ENCODE results near the gene HLA-DQB2. TPM values are rescaled to one million over a fixed set of nuclear protein-coding genes. Genes with fewer than 3 reads are reported as not detected.
A peak's percentile ranks its signal among the peaks of the same experiment; 100 is the strongest.

The HLA-DQB2 gene
- total RNA-seq, 2 experiments from 2014 or later = 5.1 TPM; not detected in 1

- POLR2A ChIA-PET = interaction anchor here (0.6 kb wide), 1 partner anchor 20 kb away, joined by 5 read pairs; no protein-coding TSS in a partner anchor
- no TSS peak for BruUV-seq (replicated peaks)
Measured at GRCh38 chr6:32803416-32803815, 40.1 kb upstream of the HLA-DQB2 start.

GRCh38 chr6:32799740-32800139 is 36.4 kb upstream of the HLA-DQB2 start:
- intact Hi-C loops (cut with micrococcal nuclease; ENCODE audit: unreplicated experiment) = loop anchor here (5.0 kb wide), 1 partner anchor 552 kb away; no protein-coding TSS in a partner anchor
- Histone ChIP-seq H3K4me1 (ENCODE audit: insufficient read depth, low read length, poor library complexity, severe bottlenecking) (peaks cover 24% of the 10 kb centered on the region), H3K9me2 (ENCODE audit: insufficient read depth, low read length) (no peaks in the 10 kb centered on the region), H2AFZ (ENCODE audit: low read length) (no peak overlapping the region), H4K20me1 (ENCODE audit: insufficient read depth, low read length) (no peaks in the 10 kb centered on the region), H3K79me2 (ENCODE audit: insufficient read depth, low read depth, low read length) (no peaks in the 10 kb centered on the region), H3K9me3 (ENCODE audit: low read length) (peaks cover 23% of the 10 kb centered on the region; the same call in 1 of the 2 replicates), H3K4me2 (ENCODE audit: low read length) (no peak overlapping the region), H3K27ac (ENCODE audit: low read depth, low read length, poor library complexity, severe bottlenecking) (no peak overlapping the region), H3K36me3 (ENCODE audit: insufficient read depth, low read length) (peaks cover 12% of the 10 kb centered on the region; the same call in 1 of the 2 replicates), H3K4me3 (ENCODE audit: low read depth, low read length, poor library complexity, severe bottlenecking) (no peak overlapping the region)
- ChIA-PET POLR2A (interaction anchor here (0.6 to 1.4 kb wide), 7 partner anchors 11 to 531 kb away, joined by 3 to 8 read pairs (median 3); partner anchors contain the start of gene TAP2), CTCF (ENCODE audit: unreplicated experiment) (interaction anchor here (0.5 kb wide), 1 partner anchor 21 kb away, joined by 3 read pairs; no protein-coding TSS in a partner anchor)
- TF ChIP-seq CTCF (conservative IDR thresholded peaks at IDR 0.05; ENCODE audit: low read length) = no peak
- TF ChIP-seq EZH2phosphoT487 (IDR thresholded peaks at IDR 0.05; ENCODE audit: borderline replicate concordance, low read depth, low read length) = no peak
- BruUV-seq (replicated peaks) = no TSS peak
- DNase-seq (ENCODE audit: low spot score) = no peak

More at GRCh38 chr6:32803416-32803815, 40.1 kb upstream of the HLA-DQB2 start:
- no peaks in the 10 kb centered on the region for H3K9me2 ChIP-seq (ENCODE audit: insufficient read depth, low read length)
- peaks cover 21% of the 10 kb centered on the region for H3K36me3 ChIP-seq (ENCODE audit: insufficient read depth, low read length)
- TF ChIP-seq EZH2phosphoT487 (IDR thresholded peaks at IDR 0.05; ENCODE audit: borderline replicate concordance, low read depth, low read length) = no peak
- TF ChIP-seq CTCF (conservative IDR thresholded peaks at IDR 0.05; ENCODE audit: low read length) = no peak
- no peak overlapping the region for H3K4me2 ChIP-seq (ENCODE audit: low read length)
- H4K20me1 ChIP-seq (ENCODE audit: insufficient read depth, low read length) = no peaks in the 10 kb centered on the region
- intact Hi-C loops (cut with micrococcal nuclease; ENCODE audit: unreplicated experiment) = no loop called here
- no peak overlapping the region for H3K27ac ChIP-seq (ENCODE audit: low read depth, low read length, poor library complexity, severe bottlenecking)
- H3K4me1 ChIP-seq (ENCODE audit: insufficient read depth, low read length, poor library complexity, severe bottlenecking) = peaks cover 13% of the 10 kb centered on the region
- H3K4me3 ChIP-seq (ENCODE audit: low read depth, low read length, poor library complexity, severe bottlenecking) = no peak overlapping the region
- H3K79me2 ChIP-seq (ENCODE audit: insufficient read depth, low read depth, low read length) = no peaks in the 10 kb centered on the region
- DNase-seq (ENCODE audit: low spot score) = no peak
- no peak overlapping the region for H2AFZ ChIP-seq (ENCODE audit: low read length)
- CTCF ChIA-PET (ENCODE audit: unreplicated experiment) = no interaction called here
- H3K9me3 ChIP-seq (ENCODE audit: low read length) = peaks cover 17% of the 10 kb centered on the region; the same call in 1 of the 2 replicates

GRCh38 chr6:32799168-32799567 is 35.8 kb upstream of the HLA-DQB2 start:
- Histone ChIP-seq H3K4me2 (ENCODE audit: low read length) (no peak overlapping the region), H3K79me2 (ENCODE audit: insufficient read depth, low read depth, low read length) (no peaks in the 10 kb centered on the region), H4K20me1 (ENCODE audit: insufficient read depth, low read length) (no peaks in the 10 kb centered on the region), H3K4me1 (ENCODE audit: insufficient read depth, low read length, poor library complexity, severe bottlenecking) (peaks cover 30% of the 10 kb centered on the region), H3K27ac (ENCODE audit: low read depth, low read length, poor library complexity, severe bottlenecking) (no peak overlapping the region), H2AFZ (ENCODE audit: low read length) (no peak overlapping the region), H3K4me3 (ENCODE audit: low read depth, low read length, poor library complexity, severe bottlenecking) (no peak overlapping the region), H3K36me3 (ENCODE audit: insufficient read depth, low read length) (peaks cover 12% of the 10 kb centered on the region; the same call in 1 of the 2 replicates), H3K9me2 (ENCODE audit: insufficient read depth, low read length) (no peaks in the 10 kb centered on the region), H3K9me3 (ENCODE audit: low read length) (peaks cover 23% of the 10 kb centered on the region; the same call in 1 of the 2 replicates)
- intact Hi-C loops (cut with micrococcal nuclease; ENCODE audit: unreplicated experiment) = loop anchor here (5.0 kb wide), 1 partner anchor 552 kb away; no protein-coding TSS in a partner anchor
- POLR2A ChIA-PET = interaction anchor here (0.6 to 1.4 kb wide), 6 partner anchors 10 to 531 kb away, joined by 3 to 8 read pairs (median 3); partner anchors contain the start of gene TAP2
- BruUV-seq (replicated peaks) = no TSS peak
- TF ChIP-seq EZH2phosphoT487 (IDR thresholded peaks at IDR 0.05; ENCODE audit: borderline replicate concordance, low read depth, low read length) (no peak), CTCF (conservative IDR thresholded peaks at IDR 0.05; ENCODE audit: low read length) (no peak)
- CTCF ChIA-PET (ENCODE audit: unreplicated experiment) = no interaction called here
- DNase-seq (ENCODE audit: low spot score) = peak; percentile 56
